HCT116 (cell line): Measurements from ENCODE around the gene APP.

Source experiments
- ATF3 ChIP-seq: IDR thresholded peaks from 2 replicates; pipeline ENCODE4 v1.6.1; 2012
- CTCF ChIP-seq, 3 experiments: fragments of 200-600 bp in 1 of 3; sonication (generic) in 1 of 3; IDR thresholded peaks in 2 of 3; conservative IDR thresholded peaks in 1 of 3; 2 replicates each; pipeline ENCODE4 v1.5.1; 2012 to 2017; ENCODE audit warnings: low read depth in 2 of 3, low read length in 2 of 3, antibody characterized with exemption in 1 of 3, borderline replicate concordance in 1 of 3, control low read depth in 1 of 3, mild to moderate bottlenecking in 1 of 3, mixed read lengths in 1 of 3, mixed run types in 1 of 3, moderate library complexity in 1 of 3; ENCODE audit not compliant: insufficient read depth in 1 of 3
- ELF1 ChIP-seq: IDR thresholded peaks from 2 replicates; pipeline ENCODE4 v1.6.1; 2012; ENCODE audit warnings: low read depth, borderline replicate concordance
- POLR2AphosphoS5 ChIP-seq: IDR thresholded peaks from 2 replicates; pipeline ENCODE4 v1.6.1; 2011; ENCODE audit warnings: mild to moderate bottlenecking, low read depth, low read length, moderate library complexity

GRCh38 chr21:25905126-25905525, 265.4 kb downstream of the APP start:
- TF ChIP-seq CTCF (IDR thresholded peaks at IDR 0.05 in 2 of 3, conservative IDR thresholded peaks at IDR 0.05 in 1 of 3; ENCODE audit: borderline replicate concordance in 1 of 3, insufficient read depth in 1 of 3, low read depth in 2 of 3, low read length in 2 of 3) (no peak), POLR2AphosphoS5 (no peak), ELF1 (no peak), ATF3 (no peak)
